ENCODE measurements around the gene AGBL3. TPM values are rescaled to one million over a fixed set of nuclear protein-coding genes. Genes with fewer than 3 reads are reported as not detected.
"Not testable (repeated sequence)": the region's sequence is repeated elsewhere in the genome, so short reads cannot be mapped to it uniquely, and the experiment has no call there.

AGBL3 gene
- total RNA-seq, 1 donor: 2.1 TPM

DNA sequence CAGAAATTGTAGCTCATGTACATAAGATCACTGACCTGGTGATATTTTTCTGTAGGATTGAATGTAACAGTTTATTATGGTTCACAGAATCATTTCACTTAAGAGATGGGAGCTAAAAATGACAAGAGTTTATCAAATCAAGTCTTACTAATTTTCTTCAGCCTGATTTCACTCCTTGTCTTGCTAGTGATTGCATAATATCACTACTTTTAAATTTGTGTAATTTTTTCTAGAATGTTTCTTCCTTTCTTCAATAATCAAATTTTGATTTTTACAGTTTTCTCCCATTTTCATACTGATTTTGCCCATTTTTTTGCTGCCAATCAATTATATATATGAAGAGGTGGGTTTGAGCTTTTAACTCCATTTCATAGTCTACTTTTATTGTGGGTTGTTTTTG is 92.8 kb downstream of the AGBL3 start:
- no peaks in the 10 kb centered on the region for H3K4me1 ChIP-seq (ENCODE audit: insufficient read depth, low read length)
- no peaks in the 10 kb centered on the region for H3K27me3 ChIP-seq (ENCODE audit: insufficient read depth, low read length)
- no peaks in the 10 kb centered on the region for H3K9me3 ChIP-seq (ENCODE audit: low read depth, low read length)
- H3K4me3 ChIP-seq (ENCODE audit: low read length): no peak overlapping the region

DNA sequence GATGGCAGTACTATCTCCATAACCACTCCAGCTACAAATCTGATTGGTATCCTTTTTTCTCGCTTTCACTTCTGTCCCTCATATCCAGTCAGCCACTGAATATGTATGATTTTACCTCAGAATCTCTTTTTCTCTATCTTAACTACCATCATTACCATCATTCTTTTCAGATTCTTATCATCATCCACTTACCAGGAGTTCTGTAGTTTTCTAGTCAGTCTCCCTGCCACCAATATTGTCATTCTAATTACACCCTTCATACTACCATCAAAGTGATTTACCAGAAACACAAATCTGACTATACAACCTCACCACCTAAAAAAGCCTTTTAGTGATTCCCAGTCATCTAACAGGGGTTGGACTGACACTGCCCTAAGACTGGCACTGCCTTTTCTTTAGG is 96.7 kb downstream of the AGBL3 start:
- Histone ChIP-seq H3K27me3 (ENCODE audit: insufficient read depth, low read length) (no peaks in the 10 kb centered on the region), H3K4me3 (ENCODE audit: low read length) (no peak overlapping the region), H3K9me3 (ENCODE audit: low read depth, low read length) (peaks cover 22% of the 10 kb centered on the region), H3K4me1 (ENCODE audit: insufficient read depth, low read length) (no peaks in the 10 kb centered on the region)

DNA sequence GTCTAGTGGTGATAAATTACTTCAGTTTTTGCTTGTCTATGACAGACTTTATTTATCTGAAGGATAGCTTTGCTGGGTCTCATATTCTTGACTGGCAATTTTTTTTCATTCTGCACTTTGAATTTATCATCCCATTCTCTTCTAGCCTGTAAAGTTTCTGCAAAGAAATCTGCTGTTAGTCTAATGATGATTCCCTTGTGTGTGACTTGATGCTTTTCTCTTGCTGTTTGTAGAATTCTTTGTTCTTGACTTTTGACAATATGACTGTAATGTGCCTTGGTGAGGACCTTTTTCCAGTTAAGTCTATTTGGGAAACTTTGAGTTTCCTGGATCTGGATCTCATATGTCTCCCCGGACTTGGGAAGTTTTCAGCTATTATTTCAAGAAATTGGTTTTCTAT is 102.3 kb downstream of the AGBL3 start:
- peaks cover 32% of the 10 kb centered on the region for H3K9me3 ChIP-seq (ENCODE audit: low read depth, low read length)
- no peak overlapping the region for H3K4me3 ChIP-seq (ENCODE audit: low read length)
- no peaks in the 10 kb centered on the region for H3K4me1 ChIP-seq (ENCODE audit: insufficient read depth, low read length)
- H3K27me3 ChIP-seq (ENCODE audit: insufficient read depth, low read length): no peaks in the 10 kb centered on the region

DNA sequence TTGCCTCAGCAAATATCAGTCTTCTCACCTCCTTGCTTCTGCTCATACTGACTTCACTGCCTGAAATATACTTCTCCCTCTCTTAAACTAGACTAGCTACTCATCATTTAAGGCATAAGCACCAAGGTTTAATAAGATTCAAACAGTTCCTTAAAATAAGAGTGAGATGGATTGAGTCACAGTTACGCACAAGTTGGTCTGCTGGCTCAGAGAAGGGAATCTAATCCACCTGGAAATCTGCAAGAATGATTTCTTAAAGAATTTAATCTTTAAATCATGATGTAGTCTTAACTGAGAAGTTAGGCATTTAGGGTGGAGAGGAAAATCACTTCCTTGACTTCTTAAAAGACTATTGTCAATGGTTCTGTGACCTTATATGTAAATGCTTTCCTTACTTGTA is 105.4 kb downstream of the AGBL3 start:
- H3K9me3 ChIP-seq (ENCODE audit: low read depth, low read length): peaks cover 22% of the 10 kb centered on the region
- H3K4me3 ChIP-seq (ENCODE audit: low read length): no peak overlapping the region
- no peaks in the 10 kb centered on the region for H3K27me3 ChIP-seq (ENCODE audit: insufficient read depth, low read length)
- H3K4me1 ChIP-seq (ENCODE audit: insufficient read depth, low read length): no peaks in the 10 kb centered on the region

DNA sequence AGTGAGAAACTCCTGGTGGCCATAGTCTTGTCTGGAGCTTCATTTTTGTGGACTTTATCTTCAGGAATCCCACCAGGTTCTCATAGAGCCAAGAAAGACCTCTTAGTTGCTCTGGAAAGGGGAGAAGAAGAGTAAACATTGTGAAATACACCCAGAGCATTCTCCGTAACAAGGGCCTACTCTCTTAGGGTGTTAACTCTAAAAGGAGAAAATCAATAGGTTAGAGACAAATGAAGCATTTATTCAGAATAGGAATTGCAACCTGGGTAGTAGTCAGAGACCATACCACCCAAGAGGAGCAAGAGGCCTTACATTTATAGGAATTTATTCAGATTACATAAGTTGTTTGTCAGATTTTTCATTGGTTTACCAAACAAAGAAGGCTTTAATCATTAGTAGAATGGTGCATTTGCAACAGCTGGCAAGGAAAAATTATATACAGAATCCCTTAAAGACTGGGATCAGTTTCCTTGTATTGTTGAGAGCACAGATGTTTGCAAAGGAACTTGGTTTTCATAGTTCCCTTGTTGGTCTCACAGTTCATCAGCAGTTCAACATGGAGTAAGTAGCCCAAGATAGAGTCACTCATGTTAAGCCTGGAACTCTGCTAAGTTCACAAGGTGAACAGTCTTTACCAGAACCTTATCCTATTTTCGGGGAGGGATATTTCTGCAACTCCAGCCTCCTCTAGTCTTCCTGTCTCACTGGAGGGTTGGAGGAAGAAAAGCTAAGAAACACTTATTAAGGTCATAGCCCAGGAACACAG is 108.3 kb downstream of the AGBL3 start:
- H3K9me3 ChIP-seq (ENCODE audit: low read depth, low read length): no peaks in the 10 kb centered on the region
- H3K4me1 ChIP-seq (ENCODE audit: insufficient read depth, low read length): no peaks in the 10 kb centered on the region
- no peaks in the 10 kb centered on the region for H3K27me3 ChIP-seq (ENCODE audit: insufficient read depth, low read length)
- H3K4me3 ChIP-seq (ENCODE audit: low read length): no peak overlapping the region

DNA sequence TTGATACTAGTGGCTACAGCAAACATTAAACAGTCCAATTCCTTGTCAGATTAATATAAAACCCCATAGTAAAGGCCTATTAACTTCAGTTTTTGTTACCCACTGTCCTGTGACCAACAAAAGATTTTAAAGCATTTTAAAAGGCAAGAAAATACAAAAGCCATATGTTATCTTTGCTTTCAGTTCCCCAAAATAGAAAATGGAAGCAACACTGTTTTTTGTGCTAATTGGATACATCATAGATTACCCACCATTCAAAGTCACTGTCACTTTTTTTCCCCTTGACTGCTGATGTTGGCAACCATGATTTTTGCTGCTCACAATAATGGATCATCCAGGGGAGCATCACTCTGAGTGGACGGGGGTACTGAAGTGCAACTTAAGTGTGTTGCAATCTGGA is 109.1 kb downstream of the AGBL3 start:
- H3K4me3 ChIP-seq (ENCODE audit: low read length): no peak overlapping the region
- no peaks in the 10 kb centered on the region for H3K9me3 ChIP-seq (ENCODE audit: low read depth, low read length)
- no peaks in the 10 kb centered on the region for H3K4me1 ChIP-seq (ENCODE audit: insufficient read depth, low read length)
- no peaks in the 10 kb centered on the region for H3K27me3 ChIP-seq (ENCODE audit: insufficient read depth, low read length)

DNA sequence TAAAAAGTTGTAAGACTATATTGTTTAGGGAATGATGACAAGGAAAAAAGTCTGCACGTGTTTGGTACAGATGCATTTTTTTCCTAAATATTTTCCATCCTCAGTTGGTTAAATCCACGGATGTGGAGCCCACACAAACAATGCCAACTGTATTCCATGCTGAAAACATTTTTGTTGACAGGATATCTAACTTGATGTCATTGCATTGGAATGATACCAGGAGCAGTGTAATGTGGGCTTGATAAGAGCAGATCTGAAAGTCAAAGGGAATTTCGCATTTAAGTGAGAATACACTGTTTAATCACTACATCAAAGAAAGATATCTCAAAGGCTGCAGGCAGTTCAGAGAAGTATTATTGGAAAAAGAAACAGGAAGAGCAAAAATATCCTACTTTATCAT is 112.1 kb downstream of the AGBL3 start:
- no peaks in the 10 kb centered on the region for H3K4me1 ChIP-seq (ENCODE audit: insufficient read depth, low read length)

DNA sequence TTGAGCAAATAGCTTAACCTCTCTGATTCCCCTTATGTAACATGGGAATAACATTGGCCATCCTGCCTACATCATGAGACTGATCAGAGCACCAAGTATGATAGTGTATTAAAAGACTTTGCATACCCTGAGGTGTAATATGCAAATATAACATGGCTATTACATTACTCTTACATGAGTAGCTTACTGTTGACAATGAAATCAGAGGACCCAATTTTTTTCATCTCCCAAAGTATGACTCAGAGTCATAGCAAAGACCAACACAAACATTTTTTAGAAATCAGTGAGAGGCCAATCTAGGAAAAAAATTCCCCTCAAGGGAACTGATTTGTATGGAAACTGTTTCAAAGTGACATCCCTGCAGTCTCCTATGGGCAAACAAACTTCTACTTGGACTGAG is 114.5 kb downstream of the AGBL3 start:
- no peak overlapping the region for H3K4me3 ChIP-seq (ENCODE audit: low read length)
- H3K4me1 ChIP-seq (ENCODE audit: insufficient read depth, low read length): no peaks in the 10 kb centered on the region
- no peaks in the 10 kb centered on the region for H3K9me3 ChIP-seq (ENCODE audit: low read depth, low read length)
- no peaks in the 10 kb centered on the region for H3K27me3 ChIP-seq (ENCODE audit: insufficient read depth, low read length)

More for the DNA sequence above, 112.1 kb downstream of the AGBL3 start:
- no peak overlapping the region for H3K4me3 ChIP-seq (ENCODE audit: low read length)
- H3K9me3 ChIP-seq (ENCODE audit: low read depth, low read length): no peaks in the 10 kb centered on the region
- H3K27me3 ChIP-seq (ENCODE audit: insufficient read depth, low read length): no peaks in the 10 kb centered on the region

DNA sequence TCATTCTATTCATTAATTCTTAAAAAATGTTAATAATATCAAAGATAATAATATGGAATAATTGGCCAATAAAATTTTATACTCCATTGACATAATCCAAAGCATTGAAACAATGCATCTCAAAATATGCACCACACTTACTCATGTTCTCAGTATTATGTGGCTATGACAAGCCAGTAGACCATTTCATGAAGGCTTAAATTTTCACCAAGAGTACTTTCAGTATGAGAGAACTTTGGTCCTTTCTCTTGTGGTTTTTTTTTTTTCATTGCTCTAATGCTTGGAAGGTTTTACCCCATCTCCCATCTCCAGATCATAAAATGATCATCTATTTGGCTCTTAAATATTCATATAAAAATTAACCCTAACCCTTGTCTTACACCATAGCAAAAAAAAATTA is 116.1 kb downstream of the AGBL3 start:
- Histone ChIP-seq H3K4me1 (ENCODE audit: insufficient read depth, low read length) (no peaks in the 10 kb centered on the region), H3K27me3 (ENCODE audit: insufficient read depth, low read length) (no peaks in the 10 kb centered on the region), H3K9me3 (ENCODE audit: low read depth, low read length) (no peaks in the 10 kb centered on the region), H3K4me3 (ENCODE audit: low read length) (no peak overlapping the region)

DNA sequence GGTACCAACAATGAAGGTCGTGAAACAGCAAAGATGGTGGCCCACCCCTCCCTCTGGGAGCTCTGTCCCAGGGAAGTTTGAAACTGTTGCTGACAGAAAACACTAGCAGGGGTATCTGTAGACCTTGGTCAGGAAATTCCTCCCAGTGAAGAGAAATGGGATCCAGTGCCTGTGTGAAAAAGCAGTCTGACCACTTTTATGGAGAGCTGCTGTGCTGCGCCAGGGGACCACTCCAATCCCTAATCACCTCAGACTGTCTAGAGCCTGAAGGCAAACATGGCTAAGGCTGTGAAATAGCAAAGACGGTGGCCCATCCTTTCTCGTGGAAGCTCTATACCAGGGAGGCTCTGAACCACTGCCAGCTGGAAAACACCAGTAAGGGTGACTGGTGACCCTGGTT is 123.3 kb downstream of the AGBL3 start:
- Histone ChIP-seq H3K4me3 (ENCODE audit: low read length) (no peak overlapping the region), H3K4me1 (ENCODE audit: insufficient read depth, low read length) (no peaks in the 10 kb centered on the region), H3K27me3 (ENCODE audit: insufficient read depth, low read length) (no peaks in the 10 kb centered on the region), H3K9me3 (ENCODE audit: low read depth, low read length) (no peaks in the 10 kb centered on the region)

DNA sequence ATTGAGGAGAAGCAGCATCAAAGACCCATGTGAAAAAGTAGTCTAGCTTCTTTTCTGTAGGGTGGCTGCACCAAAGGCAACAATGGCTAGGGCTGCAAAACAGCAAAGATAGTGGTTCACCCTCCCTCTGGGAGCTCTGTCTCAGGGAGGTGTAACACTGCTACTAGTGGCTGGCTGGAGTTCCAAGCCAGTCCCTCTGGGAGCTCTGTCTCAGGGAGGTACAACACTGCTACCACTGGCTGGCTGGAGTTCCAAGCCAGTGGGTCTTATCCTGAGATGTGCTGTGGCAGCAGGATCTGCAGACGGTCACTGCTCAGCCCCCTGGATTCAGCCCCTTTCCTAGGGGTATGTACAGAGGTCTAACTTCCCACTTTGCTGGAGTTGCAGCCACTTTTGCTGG is 123.7 kb downstream of the AGBL3 start:
- Histone ChIP-seq H3K4me3 (ENCODE audit: low read length) (no peak overlapping the region), H3K9me3 (ENCODE audit: low read depth, low read length) (no peaks in the 10 kb centered on the region), H3K4me1 (ENCODE audit: insufficient read depth, low read length) (no peaks in the 10 kb centered on the region), H3K27me3 (ENCODE audit: insufficient read depth, low read length) (no peaks in the 10 kb centered on the region)

DNA sequence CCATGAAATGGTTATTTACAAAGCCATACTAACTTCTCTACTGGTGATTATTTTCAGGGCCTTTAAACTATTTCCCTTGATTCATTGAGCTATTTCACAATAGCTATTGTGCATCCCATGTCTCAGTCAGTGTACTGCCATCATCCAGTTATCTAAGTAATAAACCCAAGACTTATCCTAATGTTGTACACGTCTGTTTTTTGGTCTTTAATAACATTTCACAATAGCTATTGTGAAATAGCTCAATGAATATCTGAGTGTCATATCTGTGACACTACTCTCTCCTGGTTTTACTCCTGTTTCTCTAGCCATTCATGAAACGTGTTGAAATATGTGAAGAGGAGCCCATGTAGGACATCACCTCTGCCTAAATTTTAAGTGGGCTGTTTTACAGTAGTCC is 125.1 kb downstream of the AGBL3 start:
- no peaks in the 10 kb centered on the region for H3K27me3 ChIP-seq (ENCODE audit: insufficient read depth, low read length)
- no peak overlapping the region for H3K4me3 ChIP-seq (ENCODE audit: low read length)
- H3K4me1 ChIP-seq (ENCODE audit: insufficient read depth, low read length): no peaks in the 10 kb centered on the region
- no peaks in the 10 kb centered on the region for H3K9me3 ChIP-seq (ENCODE audit: low read depth, low read length)

DNA sequence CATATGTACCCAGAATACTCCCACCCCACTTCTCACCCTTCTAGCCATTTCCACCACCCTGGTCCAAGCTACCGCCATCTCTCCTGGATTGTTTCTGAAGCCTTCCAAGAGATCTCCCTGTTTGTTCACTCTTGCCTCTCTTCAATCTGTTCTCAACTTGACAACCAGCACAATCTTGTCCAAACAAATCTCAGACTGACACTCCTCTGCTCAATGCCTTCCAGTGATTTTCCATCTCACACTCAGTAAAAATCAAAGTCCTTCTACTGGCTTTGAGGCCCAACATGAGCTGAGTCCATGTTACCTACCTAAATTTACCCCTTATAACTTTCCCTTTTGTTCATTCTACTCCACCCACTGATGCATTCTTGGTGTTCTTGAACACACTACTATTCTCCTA is 128.3 kb downstream of the AGBL3 start:
- Histone ChIP-seq H3K4me1 (ENCODE audit: insufficient read depth, low read length) (no peaks in the 10 kb centered on the region), H3K27me3 (ENCODE audit: insufficient read depth, low read length) (no peaks in the 10 kb centered on the region), H3K9me3 (ENCODE audit: low read depth, low read length) (no peaks in the 10 kb centered on the region), H3K4me3 (ENCODE audit: low read length) (no peak overlapping the region)

DNA sequence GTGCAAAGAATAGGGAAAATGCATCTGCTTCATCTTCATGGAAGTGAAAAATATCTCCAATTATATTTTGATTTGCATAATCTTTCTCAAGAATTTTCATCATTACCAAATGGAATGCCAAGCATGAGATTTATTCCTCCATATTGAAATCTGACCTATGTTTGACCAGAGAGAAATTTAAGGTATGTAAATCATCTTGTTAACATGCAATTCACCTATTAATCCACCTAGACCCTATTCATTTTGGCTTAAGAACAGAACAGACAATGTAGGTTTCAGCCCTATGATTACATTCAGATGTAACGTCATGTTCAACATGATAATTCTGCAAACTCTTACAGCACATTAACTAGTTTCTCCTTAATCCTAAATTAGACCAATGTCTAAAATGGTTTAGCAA is 130.8 kb downstream of the AGBL3 start:
- H3K27me3 ChIP-seq (ENCODE audit: insufficient read depth, low read length): no peaks in the 10 kb centered on the region
- H3K4me3 ChIP-seq (ENCODE audit: low read length): no peak overlapping the region
- no peaks in the 10 kb centered on the region for H3K4me1 ChIP-seq (ENCODE audit: insufficient read depth, low read length)
- peaks cover 10% of the 10 kb centered on the region for H3K9me3 ChIP-seq (ENCODE audit: low read depth, low read length)

DNA sequence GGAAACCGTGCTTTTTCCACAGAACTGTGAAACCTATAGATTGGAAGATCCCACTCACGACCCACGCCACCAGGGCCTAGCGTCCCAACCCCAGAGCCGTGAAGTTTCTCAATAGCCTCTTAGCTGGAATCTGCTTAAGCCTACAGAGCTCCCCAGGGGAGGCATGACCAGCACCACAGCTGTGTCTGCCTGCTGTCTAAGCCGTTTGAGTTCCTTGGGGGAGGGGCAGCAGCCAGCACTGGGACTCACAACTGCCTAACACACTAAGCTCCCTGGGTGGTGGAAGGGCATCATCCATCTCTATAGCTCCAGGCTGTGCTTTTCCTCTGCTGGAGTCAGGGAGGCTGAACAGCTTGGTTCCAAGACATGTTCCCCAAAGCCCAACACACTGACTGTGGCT is 135.6 kb downstream of the AGBL3 start:
- Histone ChIP-seq H3K4me1 (ENCODE audit: insufficient read depth, low read length) (no peaks in the 10 kb centered on the region), H3K27me3 (ENCODE audit: insufficient read depth, low read length) (no peaks in the 10 kb centered on the region), H3K4me3 (ENCODE audit: low read length) (no peak overlapping the region), H3K9me3 (ENCODE audit: low read depth, low read length) (peaks cover 10% of the 10 kb centered on the region)

DNA sequence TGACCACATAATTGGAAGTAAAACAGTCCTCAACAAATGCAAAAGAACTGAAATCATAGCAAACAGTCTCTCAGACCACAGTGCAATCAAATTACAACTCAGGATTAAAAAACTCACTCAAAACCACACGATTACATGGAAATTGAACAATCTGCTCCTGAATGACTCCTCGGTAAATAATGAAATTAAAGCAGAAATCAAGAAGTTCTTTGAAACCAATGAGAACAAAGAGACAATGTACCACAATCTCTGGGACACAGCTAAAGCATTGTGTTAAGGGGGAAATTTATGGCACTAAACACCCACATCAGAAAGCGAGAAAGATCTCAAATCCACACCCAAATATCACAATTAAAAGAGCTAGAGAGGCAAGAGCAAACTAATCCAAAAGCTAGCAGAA is 138.3 kb downstream of the AGBL3 start:
- not testable (repeated sequence) for H3K27me3 ChIP-seq (ENCODE audit: insufficient read depth, low read length); H3K4me1 ChIP-seq (ENCODE audit: insufficient read depth, low read length); H3K4me3 ChIP-seq (ENCODE audit: low read length)

More for the DNA sequence above, 138.3 kb downstream of the AGBL3 start:
- H3K9me3 ChIP-seq (ENCODE audit: low read depth, low read length): not testable (repeated sequence)

Measured in mononuclear cell (primary cell).